ENCODE results near the gene LIPG.

GRCh38 chr18:49534846-49535601 lies 26.8 kb upstream of the LIPG start:
- no peak for TF ChIP-seq EZH2 (IDR thresholded peaks at IDR 0.05; ENCODE audit: low read length)
- TF ChIP-seq CTCF (optimal IDR thresholded peaks at IDR 0.05 in 1 of 3, IDR thresholded peaks at IDR 0.05 in 1 of 3, conservative IDR thresholded peaks at IDR 0.05 in 1 of 3; ENCODE audit: extremely low read depth in 1 of 3, insufficient read depth in 2 of 3, low read length in 3 of 3) = no peak

Data from keratinocyte (primary cell).